HL-60 (cell line): ENCODE measurements around the gene TARS1.

Experiments
- DNase-seq, 2 experiments: peaks; one replicate each; pipeline ENCODE4 v3.0.0-alpha.2; 2010 to 2020; ENCODE audit warnings: low read depth in 1 of 2, low spot score in 1 of 2
- H3K27ac ChIP-seq: fragments of 250-450 bp; sonication (Bioruptor Pico); replicated peaks from 2 replicates; pipeline ENCODE4 v1.5.1; 2020; ENCODE audit warnings: mild to moderate bottlenecking, moderate library complexity
- H3K27me3 ChIP-seq: fragments of 250-450 bp; sonication (Bioruptor Pico); 2 replicates; pipeline ENCODE4 v1.5.1; 2021; ENCODE audit warnings: mild to moderate bottlenecking, moderate library complexity; ENCODE audit not compliant: insufficient read depth, poor library complexity, severe bottlenecking
- H3K4me3 ChIP-seq: replicated peaks from 2 replicates; pipeline ENCODE4 v1.5.1; 2011; ENCODE audit warnings: mild to moderate bottlenecking, control low read depth, low read length; ENCODE audit not compliant: insufficient read depth
- GABPA ChIP-seq: IDR thresholded peaks from 2 replicates; pipeline ENCODE4 v1.6.1; 2012; ENCODE audit warnings: low read depth
- POLR2AphosphoS5 ChIP-seq: IDR thresholded peaks from 2 replicates; pipeline ENCODE4 v1.6.1; 2012; ENCODE audit warnings: low read depth
- SPI1 ChIP-seq: IDR thresholded peaks from 2 replicates; pipeline ENCODE4 v1.6.1; 2012; ENCODE audit warnings: low read depth, mild to moderate bottlenecking, borderline replicate concordance
- TF ChIP-seq, protein P1 (sequence below): IDR thresholded peaks from one replicate; pipeline ENCODE4 v1.5.1; 2011; ENCODE audit warnings: low read length, control low read depth, inconsistent platforms; ENCODE audit not compliant: insufficient read depth
- TF ChIP-seq, protein P2 (sequence below): IDR thresholded peaks from 2 replicates; pipeline ENCODE4 v1.6.1; 2012; ENCODE audit warnings: low read depth; ENCODE audit not compliant: insufficient replicate concordance

The TARS1 gene

DNA sequence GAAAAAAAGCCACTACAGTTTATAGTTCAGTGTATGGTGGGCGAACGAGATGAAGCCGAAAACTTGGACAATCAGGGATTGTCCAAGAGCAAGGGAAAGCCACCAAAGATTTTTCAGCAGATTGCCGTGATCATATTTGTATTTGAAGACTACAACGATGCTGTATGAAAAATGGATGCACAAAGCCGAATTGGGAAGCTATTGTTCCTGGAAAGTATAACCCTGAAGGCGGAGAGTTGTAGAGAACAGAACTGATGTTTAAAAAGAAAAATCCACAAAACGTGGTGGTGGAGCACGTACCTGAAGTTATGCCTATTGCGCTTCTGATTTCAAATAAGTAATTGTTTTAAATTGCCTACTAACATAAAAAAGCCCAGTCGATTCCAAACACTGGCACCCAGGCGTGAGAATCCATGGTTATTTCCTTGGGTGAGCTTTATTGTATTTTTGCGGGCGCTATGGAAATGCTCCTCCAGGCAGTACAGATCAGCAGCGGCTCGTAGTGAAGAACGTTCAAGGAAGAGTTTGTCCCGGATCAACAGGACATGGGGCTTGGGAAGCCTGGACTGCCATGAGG lies 772 bp upstream of the TARS1 start:
- Histone ChIP-seq H3K27ac (peak overlapping the region; percentile 91), H3K27me3 (no peaks in the 10 kb centered on the region), H3K4me3 (peak overlapping the region; percentile 95)
- no peak for DNase-seq
- TF ChIP-seq POLR2AphosphoS5 (no peak), SPI1 (no peak), GABPA (no peak)
- TF ChIP-seq, protein P1, sequence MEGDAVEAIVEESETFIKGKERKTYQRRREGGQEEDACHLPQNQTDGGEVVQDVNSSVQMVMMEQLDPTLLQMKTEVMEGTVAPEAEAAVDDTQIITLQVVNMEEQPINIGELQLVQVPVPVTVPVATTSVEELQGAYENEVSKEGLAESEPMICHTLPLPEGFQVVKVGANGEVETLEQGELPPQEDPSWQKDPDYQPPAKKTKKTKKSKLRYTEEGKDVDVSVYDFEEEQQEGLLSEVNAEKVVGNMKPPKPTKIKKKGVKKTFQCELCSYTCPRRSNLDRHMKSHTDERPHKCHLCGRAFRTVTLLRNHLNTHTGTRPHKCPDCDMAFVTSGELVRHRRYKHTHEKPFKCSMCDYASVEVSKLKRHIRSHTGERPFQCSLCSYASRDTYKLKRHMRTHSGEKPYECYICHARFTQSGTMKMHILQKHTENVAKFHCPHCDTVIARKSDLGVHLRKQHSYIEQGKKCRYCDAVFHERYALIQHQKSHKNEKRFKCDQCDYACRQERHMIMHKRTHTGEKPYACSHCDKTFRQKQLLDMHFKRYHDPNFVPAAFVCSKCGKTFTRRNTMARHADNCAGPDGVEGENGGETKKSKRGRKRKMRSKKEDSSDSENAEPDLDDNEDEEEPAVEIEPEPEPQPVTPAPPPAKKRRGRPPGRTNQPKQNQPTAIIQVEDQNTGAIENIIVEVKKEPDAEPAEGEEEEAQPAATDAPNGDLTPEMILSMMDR, result no peak
- TF ChIP-seq, protein P2, sequence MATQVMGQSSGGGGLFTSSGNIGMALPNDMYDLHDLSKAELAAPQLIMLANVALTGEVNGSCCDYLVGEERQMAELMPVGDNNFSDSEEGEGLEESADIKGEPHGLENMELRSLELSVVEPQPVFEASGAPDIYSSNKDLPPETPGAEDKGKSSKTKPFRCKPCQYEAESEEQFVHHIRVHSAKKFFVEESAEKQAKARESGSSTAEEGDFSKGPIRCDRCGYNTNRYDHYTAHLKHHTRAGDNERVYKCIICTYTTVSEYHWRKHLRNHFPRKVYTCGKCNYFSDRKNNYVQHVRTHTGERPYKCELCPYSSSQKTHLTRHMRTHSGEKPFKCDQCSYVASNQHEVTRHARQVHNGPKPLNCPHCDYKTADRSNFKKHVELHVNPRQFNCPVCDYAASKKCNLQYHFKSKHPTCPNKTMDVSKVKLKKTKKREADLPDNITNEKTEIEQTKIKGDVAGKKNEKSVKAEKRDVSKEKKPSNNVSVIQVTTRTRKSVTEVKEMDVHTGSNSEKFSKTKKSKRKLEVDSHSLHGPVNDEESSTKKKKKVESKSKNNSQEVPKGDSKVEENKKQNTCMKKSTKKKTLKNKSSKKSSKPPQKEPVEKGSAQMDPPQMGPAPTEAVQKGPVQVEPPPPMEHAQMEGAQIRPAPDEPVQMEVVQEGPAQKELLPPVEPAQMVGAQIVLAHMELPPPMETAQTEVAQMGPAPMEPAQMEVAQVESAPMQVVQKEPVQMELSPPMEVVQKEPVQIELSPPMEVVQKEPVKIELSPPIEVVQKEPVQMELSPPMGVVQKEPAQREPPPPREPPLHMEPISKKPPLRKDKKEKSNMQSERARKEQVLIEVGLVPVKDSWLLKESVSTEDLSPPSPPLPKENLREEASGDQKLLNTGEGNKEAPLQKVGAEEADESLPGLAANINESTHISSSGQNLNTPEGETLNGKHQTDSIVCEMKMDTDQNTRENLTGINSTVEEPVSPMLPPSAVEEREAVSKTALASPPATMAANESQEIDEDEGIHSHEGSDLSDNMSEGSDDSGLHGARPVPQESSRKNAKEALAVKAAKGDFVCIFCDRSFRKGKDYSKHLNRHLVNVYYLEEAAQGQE, result no peak

DNA sequence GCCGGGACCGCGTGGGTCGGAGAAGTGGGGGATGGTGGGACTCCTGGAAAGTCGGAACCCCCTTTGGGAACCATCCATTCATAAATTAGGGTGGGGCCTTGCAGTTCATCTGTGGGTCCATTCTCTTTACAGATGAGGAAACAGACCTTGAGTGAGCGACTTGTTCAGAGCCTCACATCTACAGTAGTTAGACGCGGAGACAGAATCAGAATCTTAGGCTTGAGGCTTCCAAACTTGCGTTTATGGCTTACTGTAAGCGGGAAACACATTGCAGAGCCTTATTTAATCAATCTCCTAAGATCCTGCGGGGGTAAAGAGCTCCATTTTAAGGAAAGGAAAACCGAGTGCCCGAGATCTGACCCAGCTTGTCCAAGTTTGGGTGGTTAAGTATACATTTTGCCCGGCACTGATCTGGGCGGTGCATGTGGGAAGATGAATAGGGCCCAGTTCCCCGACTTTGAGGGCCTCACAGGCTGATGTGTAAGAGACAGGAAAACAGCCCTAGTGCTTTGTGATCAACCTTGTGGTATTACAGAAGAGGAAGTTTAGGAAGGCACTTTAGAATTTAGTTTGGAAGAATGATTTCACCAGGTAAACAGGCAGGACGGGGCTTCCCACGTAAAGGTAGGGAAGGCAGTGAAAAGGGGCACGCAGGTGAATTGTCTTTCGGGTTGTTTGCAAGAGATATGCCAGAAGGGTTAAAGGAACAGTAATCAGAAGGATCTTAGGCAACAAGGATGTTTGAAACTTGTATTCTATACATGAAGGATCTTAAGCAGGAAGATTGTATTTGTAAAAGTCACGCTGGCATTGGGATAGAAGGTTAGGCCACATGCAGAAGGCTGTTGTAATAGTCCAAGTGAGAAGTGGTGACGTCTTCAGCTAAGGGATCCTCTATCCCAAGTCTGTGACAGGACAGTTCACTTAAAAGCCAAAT lies 744 bp downstream of the TARS1 start:
- Histone ChIP-seq H3K27me3 (no peaks in the 10 kb centered on the region), H3K4me3 (peak overlapping the region; percentile 95), H3K27ac (peak overlapping the region; percentile 91)
- peak; percentile 68 to 75 for DNase-seq
- TF ChIP-seq GABPA (no peak), POLR2AphosphoS5 (peak; percentile 4; the same call in 1 of the 2 replicates)

DNA sequence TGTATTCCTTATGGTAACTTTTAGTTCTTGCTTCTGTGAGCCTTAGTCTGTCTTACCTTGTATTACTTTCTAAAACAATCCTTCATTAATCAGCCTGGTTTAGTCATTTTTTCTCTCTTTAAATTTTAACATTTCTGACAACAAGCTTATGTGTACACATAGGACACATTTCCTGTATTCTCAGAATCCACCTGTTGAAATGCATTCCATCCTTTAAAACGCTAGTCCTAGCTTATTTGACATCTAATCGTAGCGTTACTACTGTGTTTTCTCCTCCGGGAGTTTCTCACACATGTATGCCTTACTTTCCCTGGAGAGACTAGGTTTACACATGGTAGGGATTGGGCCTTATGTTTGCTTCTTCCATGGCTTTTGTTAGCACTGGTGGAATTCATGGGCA lies 3.8 kb downstream of the TARS1 start:
- Histone ChIP-seq H3K27ac (no peak overlapping the region), H3K27me3 (no peaks in the 10 kb centered on the region), H3K4me3 (no peak overlapping the region)
- no peak for DNase-seq
- TF ChIP-seq, protein P1, result no peak
- no peak for TF ChIP-seq GABPA
- TF ChIP-seq SPI1, result no peak
- TF ChIP-seq POLR2AphosphoS5, result no peak
- TF ChIP-seq, protein P2, result no peak

DNA sequence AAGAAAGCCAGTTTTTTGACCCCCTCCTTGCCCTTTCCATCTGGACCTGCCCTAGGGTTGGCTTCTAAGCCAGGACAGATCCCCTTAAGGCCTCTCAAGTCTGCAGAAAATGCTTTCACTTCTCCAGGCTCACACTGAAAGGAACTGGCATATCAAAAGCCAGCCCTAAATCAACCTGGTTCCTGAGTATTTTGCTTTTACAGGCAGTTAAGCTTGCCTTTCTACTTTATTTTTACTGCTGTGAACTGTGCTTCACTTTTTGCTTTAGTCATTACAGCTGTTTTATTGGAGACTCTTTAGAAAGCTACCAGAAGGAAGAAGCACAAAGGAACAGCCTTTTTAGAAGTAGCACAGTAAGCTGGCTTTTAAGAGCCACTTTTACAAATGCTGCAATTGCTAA lies 5.0 kb downstream of the TARS1 start:
- TF ChIP-seq GABPA (no peak), POLR2AphosphoS5 (no peak), SPI1 (no peak)
- TF ChIP-seq, protein P2, result no peak
- TF ChIP-seq, protein P1, result no peak
- DNase-seq, result no peak
- no peak overlapping the region for H3K4me3 ChIP-seq
- no peaks in the 10 kb centered on the region for H3K27me3 ChIP-seq
- no peak overlapping the region for H3K27ac ChIP-seq
